ENCODE data around the gene PA2G4. TPM values are rescaled to one million over a fixed set of nuclear protein-coding genes. Genes with fewer than 3 reads are reported as not detected.

PA2G4 gene
- total RNA-seq, 2 experiments from 2014 or later, result 316 to 323 TPM

GRCh38 chr12:56080556-56081138 is 23.7 kb upstream of the PA2G4 start:
- ChIA-PET CTCF (interaction anchor here (1.1 to 5.8 kb wide), 9 partner anchors 15 to 109 kb away, joined by 3 to 45 read pairs (median 5); partner anchors contain the start of genes PA2G4, RAB5B and ZC3H10), POLR2A (interaction anchor here (1.1 to 5.2 kb wide), 3 partner anchors 23 to 36 kb away, joined by 3 to 26 read pairs (median 3); partner anchors contain the start of gene PA2G4)
- H3K36me3 Mint-ChIP-seq (ENCODE audit: low read depth), result no peaks in the 10 kb centered on the region
- peak overlapping the region; percentile 79 for H3K4me3 Mint-ChIP-seq
- ATAC-seq (peak; percentile 1), DNase-seq (no peak)
- H3K4me1 Mint-ChIP-seq (ENCODE audit: low read depth), result peaks cover 26% of the 10 kb centered on the region
- no peaks in the 10 kb centered on the region for H3K9me3 Mint-ChIP-seq (ENCODE audit: insufficient read depth)
- H3K27ac Mint-ChIP-seq, result peak overlapping the region; percentile 16
- H3K27me3 Mint-ChIP-seq (ENCODE audit: low read depth), result peaks cover 22% of the 10 kb centered on the region

GRCh38 chr12:56081393-56082347 is 22.7 kb upstream of the PA2G4 start:
- ChIA-PET POLR2A (interaction anchor here (1.1 to 5.2 kb wide), 2 partner anchors 22 to 35 kb away, joined by 3 to 26 read pairs; partner anchors contain the start of gene PA2G4), CTCF (interaction anchor here (0.8 to 5.8 kb wide), 5 partner anchors 14 to 37 kb away, joined by 3 to 45 read pairs (median 3); partner anchors contain the start of genes PA2G4 and ZC3H10)
- Mint-ChIP-seq H3K9me3 (ENCODE audit: insufficient read depth) (no peaks in the 10 kb centered on the region), H3K27me3 (ENCODE audit: low read depth) (peaks cover 22% of the 10 kb centered on the region), H3K4me3 (peak overlapping the region; percentile 79), H3K4me1 (ENCODE audit: low read depth) (peaks cover 29% of the 10 kb centered on the region), H3K36me3 (ENCODE audit: low read depth) (no peaks in the 10 kb centered on the region), H3K27ac (no peak overlapping the region)
- DNase-seq (no peak), ATAC-seq (no peak)

GRCh38 chr12:56082382-56082781 is 22.0 kb upstream of the PA2G4 start:
- H3K4me3 Mint-ChIP-seq, result no peak overlapping the region
- no peak for ATAC-seq

GRCh38 chr12:56082967-56083366 is 21.4 kb upstream of the PA2G4 start:
- Mint-ChIP-seq H3K4me1 (ENCODE audit: low read depth) (peaks cover 30% of the 10 kb centered on the region), H3K4me3 (no peak overlapping the region), H3K27ac (no peak overlapping the region), H3K36me3 (ENCODE audit: low read depth) (no peaks in the 10 kb centered on the region), H3K9me3 (ENCODE audit: insufficient read depth) (no peaks in the 10 kb centered on the region), H3K27me3 (ENCODE audit: low read depth) (peaks cover 22% of the 10 kb centered on the region)
- ATAC-seq (no peak), DNase-seq (no peak)
- POLR2A ChIA-PET, result interaction anchor here (5.2 kb wide), 1 partner anchor 21 kb away, joined by 26 read pairs; the partner anchor contains the start of gene PA2G4
- CTCF ChIA-PET, result interaction anchor here (0.7 to 4.0 kb wide), 5 partner anchors 13 to 36 kb away, joined by 3 to 22 read pairs (median 3); partner anchors contain the start of genes PA2G4 and ZC3H10

More at GRCh38 chr12:56082382-56082781, 22.0 kb upstream of the PA2G4 start:
- Mint-ChIP-seq H3K27me3 (ENCODE audit: low read depth) (peaks cover 22% of the 10 kb centered on the region), H3K9me3 (ENCODE audit: insufficient read depth) (no peaks in the 10 kb centered on the region), H3K27ac (no peak overlapping the region), H3K36me3 (ENCODE audit: low read depth) (no peaks in the 10 kb centered on the region), H3K4me1 (ENCODE audit: low read depth) (peaks cover 29% of the 10 kb centered on the region)
- DNase-seq, result no peak
- CTCF ChIA-PET, result interaction anchor here (0.7 to 5.8 kb wide), 3 partner anchors 21 to 35 kb away, joined by 3 to 45 read pairs (median 3); partner anchors contain the start of gene PA2G4
- POLR2A ChIA-PET, result interaction anchor here (5.2 kb wide), 1 partner anchor 21 kb away, joined by 26 read pairs; the partner anchor contains the start of gene PA2G4

- H3K27me3 Mint-ChIP-seq (ENCODE audit: low read depth), result peaks cover 19% of the 10 kb centered on the region
- peaks cover 30% of the 10 kb centered on the region for H3K4me1 Mint-ChIP-seq (ENCODE audit: low read depth)
- no peak overlapping the region for H3K4me3 Mint-ChIP-seq
- H3K9me3 Mint-ChIP-seq (ENCODE audit: insufficient read depth), result no peaks in the 10 kb centered on the region
- H3K27ac Mint-ChIP-seq, result no peak overlapping the region
- peak; percentile 59 for DNase-seq
- peak; percentile 79 for ATAC-seq
- CTCF ChIA-PET, result interaction anchor here (0.7 to 4.0 kb wide), 20 partner anchors 11 to 356 kb away, joined by 3 to 22 read pairs (median 4); partner anchors contain the start of genes PA2G4, RAB5B, SMARCC2 and ZC3H10
- POLR2A ChIA-PET, result interaction anchor here (1.1 to 2.4 kb wide), 3 partner anchors 12 to 32 kb away, joined by 3 to 14 read pairs (median 8); partner anchors contain the start of genes PA2G4 and RPL41
- no peaks in the 10 kb centered on the region for H3K36me3 Mint-ChIP-seq (ENCODE audit: low read depth)
Observed at GRCh38 chr12:56084958-56085543, 19.3 kb upstream of the PA2G4 start.

- no peaks in the 10 kb centered on the region for H3K36me3 Mint-ChIP-seq (ENCODE audit: low read depth)
- CTCF ChIA-PET, result interaction anchor here (0.8 to 4.0 kb wide), 9 partner anchors 10 to 357 kb away, joined by 3 to 22 read pairs (median 6); partner anchors contain the start of genes PA2G4 and ZC3H10
- POLR2A ChIA-PET, result interaction anchor here (0.7 to 2.4 kb wide), 4 partner anchors 10 to 748 kb away, joined by 3 to 14 read pairs (median 6); partner anchors contain the start of genes PA2G4 and RPL41
- H3K27ac Mint-ChIP-seq, result no peak overlapping the region
- no peak for DNase-seq
- peaks cover 21% of the 10 kb centered on the region for H3K4me1 Mint-ChIP-seq (ENCODE audit: low read depth)
- ATAC-seq, result no peak
- peaks cover 14% of the 10 kb centered on the region for H3K27me3 Mint-ChIP-seq (ENCODE audit: low read depth)
- H3K9me3 Mint-ChIP-seq (ENCODE audit: insufficient read depth), result no peaks in the 10 kb centered on the region
- no peak overlapping the region for H3K4me3 Mint-ChIP-seq
Observed at GRCh38 chr12:56086096-56086495, 18.3 kb upstream of the PA2G4 start.

GRCh38 chr12:56086608-56087007 is 17.8 kb upstream of the PA2G4 start:
- Mint-ChIP-seq H3K27me3 (ENCODE audit: low read depth) (peaks cover 14% of the 10 kb centered on the region), H3K4me1 (ENCODE audit: low read depth) (peaks cover 19% of the 10 kb centered on the region), H3K4me3 (no peak overlapping the region), H3K36me3 (ENCODE audit: low read depth) (no peaks in the 10 kb centered on the region), H3K27ac (no peak overlapping the region), H3K9me3 (ENCODE audit: insufficient read depth) (no peaks in the 10 kb centered on the region)
- DNase-seq (no peak), ATAC-seq (no peak)
- POLR2A ChIA-PET, result interaction anchor here (0.7 to 2.4 kb wide), 2 partner anchors 17 to 748 kb away, joined by 3 to 14 read pairs; partner anchors contain the start of gene PA2G4
- CTCF ChIA-PET, result interaction anchor here (1.2 to 4.0 kb wide), 2 partner anchors 18 to 40 kb away, joined by 3 to 22 read pairs; partner anchors contain the start of gene PA2G4

- ATAC-seq (no peak), DNase-seq (no peak)
- no peak overlapping the region for H3K4me3 Mint-ChIP-seq
- ChIA-PET CTCF (no interaction called here), POLR2A (no interaction called here)
- no peaks in the 10 kb centered on the region for H3K9me3 Mint-ChIP-seq (ENCODE audit: insufficient read depth)
- peaks cover 19% of the 10 kb centered on the region for H3K4me1 Mint-ChIP-seq (ENCODE audit: low read depth)
- no peak overlapping the region for H3K27ac Mint-ChIP-seq
- no peaks in the 10 kb centered on the region for H3K36me3 Mint-ChIP-seq (ENCODE audit: low read depth)
- peaks cover 9% of the 10 kb centered on the region for H3K27me3 Mint-ChIP-seq (ENCODE audit: low read depth)
Observed at GRCh38 chr12:56087220-56087619, 17.1 kb upstream of the PA2G4 start.

- ChIA-PET CTCF (interaction anchor here (3.7 kb wide), 1 partner anchor 13 kb away, joined by 21 read pairs; no protein-coding TSS in a partner anchor), POLR2A (no interaction called here)
- peaks cover 25% of the 10 kb centered on the region for H3K27me3 Mint-ChIP-seq (ENCODE audit: low read depth)
- H3K9me3 Mint-ChIP-seq (ENCODE audit: insufficient read depth), result no peaks in the 10 kb centered on the region
- H3K4me1 Mint-ChIP-seq (ENCODE audit: low read depth), result peaks cover 23% of the 10 kb centered on the region
- peaks cover 7% of the 10 kb centered on the region for H3K36me3 Mint-ChIP-seq (ENCODE audit: low read depth)
- H3K27ac Mint-ChIP-seq, result no peak overlapping the region
- DNase-seq (no peak), ATAC-seq (no peak)
- H3K4me3 Mint-ChIP-seq, result no peak overlapping the region
Observed at GRCh38 chr12:56097738-56098137, 6.6 kb upstream of the PA2G4 start.

GRCh38 chr12:56098592-56098991 is 5.8 kb upstream of the PA2G4 start:
- peaks cover 31% of the 10 kb centered on the region for H3K4me1 Mint-ChIP-seq (ENCODE audit: low read depth)
- ChIA-PET CTCF (interaction anchor here (2.0 kb wide), 1 partner anchor 13 kb away, joined by 6 read pairs; no protein-coding TSS in a partner anchor), POLR2A (no interaction called here)
- DNase-seq, result no peak
- H3K9me3 Mint-ChIP-seq (ENCODE audit: insufficient read depth), result no peaks in the 10 kb centered on the region
- peaks cover 20% of the 10 kb centered on the region for H3K27me3 Mint-ChIP-seq (ENCODE audit: low read depth)
- no peak overlapping the region for H3K4me3 Mint-ChIP-seq
- no peak overlapping the region for H3K27ac Mint-ChIP-seq
- ATAC-seq, result no peak
- peaks cover 9% of the 10 kb centered on the region for H3K36me3 Mint-ChIP-seq (ENCODE audit: low read depth)

GRCh38 chr12:56099787-56100186 is 4.6 kb upstream of the PA2G4 start:
- H3K27ac Mint-ChIP-seq, result peak overlapping the region; percentile 6
- H3K9me3 Mint-ChIP-seq (ENCODE audit: insufficient read depth), result no peaks in the 10 kb centered on the region
- H3K4me3 Mint-ChIP-seq, result no peak overlapping the region
- CTCF ChIA-PET, result interaction anchor here (2.0 kb wide), 1 partner anchor 14 kb away, joined by 6 read pairs; no protein-coding TSS in a partner anchor
- peaks cover 15% of the 10 kb centered on the region for H3K36me3 Mint-ChIP-seq (ENCODE audit: low read depth)
- no peak for ATAC-seq
- peaks cover 18% of the 10 kb centered on the region for H3K27me3 Mint-ChIP-seq (ENCODE audit: low read depth)
- POLR2A ChIA-PET, result no interaction called here
- peaks cover 37% of the 10 kb centered on the region for H3K4me1 Mint-ChIP-seq (ENCODE audit: low read depth)
- DNase-seq, result no peak

Data from activated CD8-positive, alpha-beta T cell treated with anti-CD3 and anti-CD28 coated beads, Interleukin-2, amount 10 ng/mL, durations not matched to agents 7 days and 5 days (primary cell).